Liver (tissue), 3 donors: ENCODE results near the gene SIGLECL1.

Experiments
- ATF3 ChIP-seq: IDR thresholded peaks from 2 replicates; pipeline ENCODE4 v1.6.1; 2016; ENCODE audit warnings: antibody characterized with exemption
- CTCF ChIP-seq: fragments of 150-350 bp; IDR thresholded peaks from 2 replicates; pipeline ENCODE4 v1.5.1; 2017; ENCODE audit warnings: improper control_type of control experiment, low read depth, low read length; ENCODE audit not compliant: missing input control
- EGR1 ChIP-seq, 2 donors: IDR thresholded peaks; 2 replicates each; pipeline ENCODE4 v1.6.1; 2016 to 2018; ENCODE audit warnings: antibody characterized with exemption in 2 of 2, low read depth in 2 of 2
- MAX ChIP-seq: IDR thresholded peaks from 2 replicates; pipeline ENCODE4 v1.6.1; 2016; ENCODE audit warnings: antibody characterized with exemption
- NR2F2 ChIP-seq: IDR thresholded peaks from 2 replicates; pipeline ENCODE4 v1.6.1; 2016; ENCODE audit warnings: antibody characterized with exemption
- RAD21 ChIP-seq, 2 donors: IDR thresholded peaks; 2 replicates each; pipeline ENCODE4 v1.6.1; 2016; ENCODE audit warnings: antibody characterized with exemption in 2 of 2, mild to moderate bottlenecking in 2 of 2
- REST ChIP-seq: IDR thresholded peaks from 2 replicates; pipeline ENCODE4 v1.6.1; 2016; ENCODE audit warnings: antibody characterized with exemption, mild to moderate bottlenecking
- RXRA ChIP-seq, 2 donors: IDR thresholded peaks; 2 replicates each; pipeline ENCODE4 v1.6.1; 2017 to 2018; ENCODE audit warnings: antibody characterized with exemption in 2 of 2, mild to moderate bottlenecking in 1 of 2
- SP1 ChIP-seq: IDR thresholded peaks from 2 replicates; pipeline ENCODE4 v1.6.1; 2018; ENCODE audit warnings: antibody characterized with exemption, mild to moderate bottlenecking
- donor health status: healthy.
- donor health status: healthy.

GRCh38 chr19:51201712-51202111, 49.2 kb upstream of the SIGLECL1 start:
- no peak for TF ChIP-seq RXRA (IDR thresholded peaks at IDR 0.05)
- no peak for TF ChIP-seq CTCF
- TF ChIP-seq SP1: no peak
- no peak for TF ChIP-seq ATF3
- no peak for TF ChIP-seq RAD21 (IDR thresholded peaks at IDR 0.05)
- no peak for TF ChIP-seq EGR1 (IDR thresholded peaks at IDR 0.05; ENCODE audit: low read depth in 2 of 2)
- TF ChIP-seq MAX: no peak
- no peak for TF ChIP-seq REST
- TF ChIP-seq NR2F2: no peak
